H7 (cell line): Measurements from ENCODE around the gene DCTPP1. TPM values are rescaled to one million over a fixed set of nuclear protein-coding genes. Genes with fewer than 3 reads are reported as not detected.

Experiments
- DNase-seq: peaks from one replicate; pipeline ENCODE4 v3.0.0; 2012
- H3K27me3 ChIP-seq: 2 replicates; pipeline ENCODE4 v1.6.0; 2011; ENCODE audit warnings: mild to moderate bottlenecking, low read length; ENCODE audit not compliant: control insufficient read depth, insufficient read depth
- H3K36me3 ChIP-seq: replicated peaks from 2 replicates; pipeline ENCODE4 v1.5.1; 2011; ENCODE audit warnings: low read length; ENCODE audit not compliant: control insufficient read depth, insufficient read depth
- H3K4me3 ChIP-seq: 2 replicates; pipeline ENCODE4 v1.5.1; 2011; ENCODE audit warnings: low read depth, mild to moderate bottlenecking, control low read depth, low read length, moderate library complexity; ENCODE audit not compliant: insufficient read depth
- total RNA-seq: library from RNA; depleted of rRNA; stranded (reverse); fragments of >200 nt; shearing (Covaris generic); gene quantifications from 2 replicates; pipeline ENCODE4 v1.2.3, GENCODE V29; 2014; rRNA removed

DCTPP1 gene
- total RNA-seq, 1 experiment from 2014 or later, result 74.2 TPM

DNA sequence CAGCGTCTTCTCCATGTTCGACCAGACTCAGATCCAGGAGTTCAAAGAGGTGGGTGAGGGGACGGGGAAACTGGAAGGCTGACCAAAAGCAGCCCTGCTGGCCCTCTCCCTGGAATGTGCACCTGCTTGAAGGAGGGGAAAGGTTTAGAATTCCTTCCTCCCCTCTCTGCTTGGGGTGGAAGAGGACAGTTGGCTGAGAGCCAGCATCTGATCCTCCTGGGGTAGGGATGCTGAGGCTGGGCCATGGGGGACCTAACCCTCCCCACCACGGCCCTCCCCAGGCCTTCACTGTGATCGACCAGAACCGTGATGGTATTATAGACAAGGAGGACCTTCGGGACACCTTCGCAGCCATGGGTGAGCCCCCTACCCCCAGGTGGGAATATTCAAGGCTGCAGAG, 54.0 kb downstream of the DCTPP1 start:
- no peak for DNase-seq
- Histone ChIP-seq H3K27me3 (no peaks in the 10 kb centered on the region), H3K36me3 (no peaks in the 10 kb centered on the region), H3K4me3 (no peak overlapping the region)

GRCh38 chr16:30374538-30374937, 55.3 kb downstream of the DCTPP1 start, which contains the start of gene MYL11:
TSS of gene MYL11 (plus strand) at chr16:30374802. CDS start at chr16:30374858, 56 bp downstream.
- no peak for DNase-seq
- no peaks in the 10 kb centered on the region for H3K36me3 ChIP-seq
- no peak within 1 kb of the TSS for H3K4me3 ChIP-seq
- no peaks in the 10 kb centered on the region for H3K27me3 ChIP-seq

Other genes with a start within 250 kb of the DCTPP1 start
- 5.8 and 5.9 TPM in 2 replicates for gene CORO1A, start 246.4 kb downstream of the DCTPP1 start, total RNA-seq
- gene BOLA2B, start 236.4 kb downstream of the DCTPP1 start, total RNA-seq, result 31.2 and 63.1 TPM in 2 replicates
- gene SLX1A, start 236.2 kb downstream of the DCTPP1 start, total RNA-seq, result 81.0 and 83.6 TPM in 2 replicates
- gene SULT1A3, start 230.8 kb downstream of the DCTPP1 start, total RNA-seq, result 4.2 and 6.5 TPM in 2 replicates
- gene NPIPB13, start 181.6 kb downstream of the DCTPP1 start, total RNA-seq, result 1.0 TPM in 1 of 2 replicates, not detected in the other
- gene CD2BP2, start 74.7 kb downstream of the DCTPP1 start, total RNA-seq, result 44.2 and 45.2 TPM in 2 replicates
- 35.8 and 38.4 TPM in 2 replicates for gene TBC1D10B, start 59.5 kb downstream of the DCTPP1 start, total RNA-seq
- gene MYL11, start 55.2 kb downstream of the DCTPP1 start, total RNA-seq, result 3.4 TPM in 1 of 2 replicates, not detected in the other
- gene SEPTIN1, start 47.5 kb downstream of the DCTPP1 start, total RNA-seq, result 0.18 and 0.80 TPM in 2 replicates
- 38.8 and 46.3 TPM in 2 replicates for gene ZNF48, start 34.6 kb downstream of the DCTPP1 start, total RNA-seq
- 10.6 and 13.5 TPM in 2 replicates for gene ZNF771, start 22.4 kb downstream of the DCTPP1 start, total RNA-seq
- gene SEPHS2, start 15.8 kb upstream of the DCTPP1 start, total RNA-seq, result 8.2 and 9.8 TPM in 2 replicates
- 0.03 and 0.11 TPM in 2 replicates for gene ITGAL, start 42.7 kb upstream of the DCTPP1 start, total RNA-seq
- gene ZNF768, start 96.5 kb upstream of the DCTPP1 start, total RNA-seq, result 55.2 and 55.3 TPM in 2 replicates
- gene ZNF747, start 104.8 kb upstream of the DCTPP1 start, total RNA-seq, result 14.5 and 16.2 TPM in 2 replicates
- gene ZNF764, start 128.3 kb upstream of the DCTPP1 start, total RNA-seq, result 10.2 and 13.8 TPM in 2 replicates
- 3.0 and 8.5 TPM in 2 replicates for gene ZNF688, start 141.7 kb upstream of the DCTPP1 start, total RNA-seq
- 2.8 and 8.5 TPM in 2 replicates for gene ZNF785, start 155.7 kb upstream of the DCTPP1 start, total RNA-seq
- gene ZNF689, start 180.4 kb upstream of the DCTPP1 start, total RNA-seq, result 17.3 and 18.7 TPM in 2 replicates
- 4.7 and 4.8 TPM in 2 replicates for gene PRR14, start 220.9 kb upstream of the DCTPP1 start, total RNA-seq
- 11.5 and 13.4 TPM in 2 replicates for gene FBRS, start 228.4 kb upstream of the DCTPP1 start, total RNA-seq